Measurements from ENCODE around the gene SCNN1G. TPM values are rescaled to one million over a fixed set of nuclear protein-coding genes. Genes with fewer than 3 reads are reported as not detected.

Gene SCNN1G
- total RNA-seq, 1 donor from 2014 or later: not detected

- H3K4me3 ChIP-seq (ENCODE audit: low read length in 3 of 3): no peak overlapping the region
- H3K27me3 ChIP-seq (ENCODE audit: control insufficient read depth in 3 of 3, insufficient read depth in 3 of 3, low read length in 3 of 3): peaks cover 39 to 47% (median 39%) of the 10 kb centered on the region in 3 donors
- H3K4me1 ChIP-seq (ENCODE audit: control insufficient read depth in 3 of 3, insufficient read depth in 3 of 3, low read length in 3 of 3): peaks cover 7 to 22% (median 12%) of the 10 kb centered on the region in 3 donors
- no peak overlapping the region for H3K9ac ChIP-seq (ENCODE audit: low read depth in 1 of 3, low read length in 3 of 3)
- no peaks in the 10 kb centered on the region for H3K36me3 ChIP-seq (ENCODE audit: control insufficient read depth in 3 of 3, insufficient read depth in 3 of 3, low read length in 3 of 3)
- H3K27ac ChIP-seq (ENCODE audit: low read depth, low read length): no peak overlapping the region
- no peaks in the 10 kb centered on the region for H3K9me3 ChIP-seq (ENCODE audit: control insufficient read depth in 3 of 3, low read length in 3 of 3)
Measured at GRCh38 chr16:23186171-23186570, 3.6 kb downstream of the SCNN1G start.

GRCh38 chr16:23187341-23187740 lies 4.8 kb downstream of the SCNN1G start:
- Histone ChIP-seq H3K27me3 (ENCODE audit: control insufficient read depth in 3 of 3, insufficient read depth in 3 of 3, low read length in 3 of 3) (peaks cover 29 to 41% (median 33%) of the 10 kb centered on the region in 3 donors), H3K36me3 (ENCODE audit: control insufficient read depth in 3 of 3, insufficient read depth in 3 of 3, low read length in 3 of 3) (no peaks in the 10 kb centered on the region), H3K9me3 (ENCODE audit: control insufficient read depth in 3 of 3, low read length in 3 of 3) (no peaks in the 10 kb centered on the region), H3K27ac (ENCODE audit: low read depth, low read length) (no peak overlapping the region), H3K4me1 (ENCODE audit: control insufficient read depth in 3 of 3, insufficient read depth in 3 of 3, low read length in 3 of 3) (peaks cover 4 to 18% (median 10%) of the 10 kb centered on the region in 3 donors), H3K9ac (ENCODE audit: low read depth in 1 of 3, low read length in 3 of 3) (no peak overlapping the region), H3K4me3 (ENCODE audit: low read length in 3 of 3) (no peak overlapping the region)

GRCh38 chr16:23188911-23189310 lies 6.4 kb downstream of the SCNN1G start:
- peaks cover 18 to 28% (median 24%) of the 10 kb centered on the region in 3 donors for H3K27me3 ChIP-seq (ENCODE audit: control insufficient read depth in 3 of 3, insufficient read depth in 3 of 3, low read length in 3 of 3)
- no peaks in the 10 kb centered on the region for H3K36me3 ChIP-seq (ENCODE audit: control insufficient read depth in 3 of 3, insufficient read depth in 3 of 3, low read length in 3 of 3)
- H3K4me1 ChIP-seq (ENCODE audit: control insufficient read depth in 3 of 3, insufficient read depth in 3 of 3, low read length in 3 of 3): peaks cover 0 to 9% (median 4%) of the 10 kb centered on the region in 3 donors
- no peak overlapping the region for H3K27ac ChIP-seq (ENCODE audit: low read depth, low read length)
- no peak overlapping the region for H3K9ac ChIP-seq (ENCODE audit: low read depth in 1 of 3, low read length in 3 of 3)
- no peaks in the 10 kb centered on the region for H3K9me3 ChIP-seq (ENCODE audit: control insufficient read depth in 3 of 3, low read length in 3 of 3)
- no peak overlapping the region for H3K4me3 ChIP-seq (ENCODE audit: low read length in 3 of 3)

GRCh38 chr16:23194497-23195221 lies 12.1 kb downstream of the SCNN1G start:
- Histone ChIP-seq H3K36me3 (ENCODE audit: control insufficient read depth in 3 of 3, insufficient read depth in 3 of 3, low read length in 3 of 3) (no peaks in the 10 kb centered on the region), H3K9ac (ENCODE audit: low read depth in 1 of 3, low read length in 3 of 3) (no peak overlapping the region), H3K9me3 (ENCODE audit: control insufficient read depth in 3 of 3, low read length in 3 of 3) (no peaks in the 10 kb centered on the region), H3K4me3 (ENCODE audit: low read length in 3 of 3) (no peak overlapping the region), H3K4me1 (ENCODE audit: control insufficient read depth in 3 of 3, insufficient read depth in 3 of 3, low read length in 3 of 3) (peaks cover 10 to 17% (median 14%) of the 10 kb centered on the region in 3 donors), H3K27me3 (ENCODE audit: control insufficient read depth in 3 of 3, insufficient read depth in 3 of 3, low read length in 3 of 3) (peaks cover 0 to 2% (median 0%) of the 10 kb centered on the region in 3 donors), H3K27ac (ENCODE audit: low read depth, low read length) (no peak overlapping the region)

- Histone ChIP-seq H3K9me3 (ENCODE audit: control insufficient read depth in 3 of 3, low read length in 3 of 3) (no peaks in the 10 kb centered on the region), H3K36me3 (ENCODE audit: control insufficient read depth in 3 of 3, insufficient read depth in 3 of 3, low read length in 3 of 3) (no peaks in the 10 kb centered on the region), H3K4me1 (ENCODE audit: control insufficient read depth in 3 of 3, insufficient read depth in 3 of 3, low read length in 3 of 3) (peaks cover 10 to 17% (median 14%) of the 10 kb centered on the region in 3 donors), H3K4me3 (ENCODE audit: low read length in 3 of 3) (no peak overlapping the region), H3K9ac (ENCODE audit: low read depth in 1 of 3, low read length in 3 of 3) (no peak overlapping the region), H3K27ac (ENCODE audit: low read depth, low read length) (no peak overlapping the region), H3K27me3 (ENCODE audit: control insufficient read depth in 3 of 3, insufficient read depth in 3 of 3, low read length in 3 of 3) (peaks cover 0 to 2% (median under 1%) of the 10 kb centered on the region in 3 donors)
Measured at GRCh38 chr16:23195366-23195978, 12.9 kb downstream of the SCNN1G start.

- Histone ChIP-seq H3K9ac (ENCODE audit: low read depth in 1 of 3, low read length in 3 of 3) (no peak overlapping the region), H3K27me3 (ENCODE audit: control insufficient read depth in 3 of 3, insufficient read depth in 3 of 3, low read length in 3 of 3) (peaks cover 0 to 4% (median under 1%) of the 10 kb centered on the region in 3 donors), H3K4me1 (ENCODE audit: control insufficient read depth in 3 of 3, insufficient read depth in 3 of 3, low read length in 3 of 3) (peaks cover 10 to 17% (median 14%) of the 10 kb centered on the region in 3 donors), H3K4me3 (ENCODE audit: low read length in 3 of 3) (no peak overlapping the region), H3K9me3 (ENCODE audit: control insufficient read depth in 3 of 3, low read length in 3 of 3) (no peaks in the 10 kb centered on the region), H3K36me3 (ENCODE audit: control insufficient read depth in 3 of 3, insufficient read depth in 3 of 3, low read length in 3 of 3) (no peaks in the 10 kb centered on the region), H3K27ac (ENCODE audit: low read depth, low read length) (no peak overlapping the region)
Measured at GRCh38 chr16:23196539-23196938, 14.0 kb downstream of the SCNN1G start.

GRCh38 chr16:23202166-23202565 lies 19.6 kb downstream of the SCNN1G start:
- Histone ChIP-seq H3K4me3 (ENCODE audit: low read length in 3 of 3) (no peak overlapping the region), H3K27me3 (ENCODE audit: control insufficient read depth in 3 of 3, insufficient read depth in 3 of 3, low read length in 3 of 3) (peaks cover 0 to 5% (median 4%) of the 10 kb centered on the region in 3 donors), H3K36me3 (ENCODE audit: control insufficient read depth in 3 of 3, insufficient read depth in 3 of 3, low read length in 3 of 3) (no peaks in the 10 kb centered on the region), H3K4me1 (ENCODE audit: control insufficient read depth in 3 of 3, insufficient read depth in 3 of 3, low read length in 3 of 3) (no peaks in the 10 kb centered on the region), H3K27ac (ENCODE audit: low read depth, low read length) (no peak overlapping the region), H3K9me3 (ENCODE audit: control insufficient read depth in 3 of 3, low read length in 3 of 3) (no peaks in the 10 kb centered on the region), H3K9ac (ENCODE audit: low read depth in 1 of 3, low read length in 3 of 3) (no peak overlapping the region)

- no peak overlapping the region for H3K9ac ChIP-seq (ENCODE audit: low read depth in 1 of 3, low read length in 3 of 3)
- no peaks in the 10 kb centered on the region for H3K9me3 ChIP-seq (ENCODE audit: control insufficient read depth in 3 of 3, low read length in 3 of 3)
- no peak overlapping the region for H3K27ac ChIP-seq (ENCODE audit: low read depth, low read length)
- H3K4me3 ChIP-seq (ENCODE audit: low read length in 3 of 3): no peak overlapping the region
- no peaks in the 10 kb centered on the region for H3K4me1 ChIP-seq (ENCODE audit: control insufficient read depth in 3 of 3, insufficient read depth in 3 of 3, low read length in 3 of 3)
- H3K36me3 ChIP-seq (ENCODE audit: control insufficient read depth in 3 of 3, insufficient read depth in 3 of 3, low read length in 3 of 3): no peaks in the 10 kb centered on the region
- peaks cover 0 to 9% (median 0%) of the 10 kb centered on the region in 3 donors for H3K27me3 ChIP-seq (ENCODE audit: control insufficient read depth in 3 of 3, insufficient read depth in 3 of 3, low read length in 3 of 3)
Measured at GRCh38 chr16:23206986-23207385, 24.4 kb downstream of the SCNN1G start.

- Histone ChIP-seq H3K27me3 (ENCODE audit: control insufficient read depth in 3 of 3, insufficient read depth in 3 of 3, low read length in 3 of 3) (peaks cover 0 to 9% (median 0%) of the 10 kb centered on the region in 3 donors), H3K36me3 (ENCODE audit: control insufficient read depth in 3 of 3, insufficient read depth in 3 of 3, low read length in 3 of 3) (no peaks in the 10 kb centered on the region), H3K9ac (ENCODE audit: low read depth in 1 of 3, low read length in 3 of 3) (no peak overlapping the region), H3K9me3 (ENCODE audit: control insufficient read depth in 3 of 3, low read length in 3 of 3) (no peaks in the 10 kb centered on the region), H3K4me1 (ENCODE audit: control insufficient read depth in 3 of 3, insufficient read depth in 3 of 3, low read length in 3 of 3) (no peaks in the 10 kb centered on the region), H3K4me3 (ENCODE audit: low read length in 3 of 3) (no peak overlapping the region), H3K27ac (ENCODE audit: low read depth, low read length) (no peak overlapping the region)
Measured at GRCh38 chr16:23207485-23207884, 24.9 kb downstream of the SCNN1G start.

GRCh38 chr16:23209606-23210005 lies 27.1 kb downstream of the SCNN1G start:
- no peak overlapping the region for H3K9ac ChIP-seq (ENCODE audit: low read depth in 1 of 3, low read length in 3 of 3)
- no peak overlapping the region for H3K27ac ChIP-seq (ENCODE audit: low read depth, low read length)
- no peaks in the 10 kb centered on the region for H3K36me3 ChIP-seq (ENCODE audit: control insufficient read depth in 3 of 3, insufficient read depth in 3 of 3, low read length in 3 of 3)
- H3K27me3 ChIP-seq (ENCODE audit: control insufficient read depth in 3 of 3, insufficient read depth in 3 of 3, low read length in 3 of 3): peaks cover 0 to 9% (median 0%) of the 10 kb centered on the region in 3 donors
- H3K4me1 ChIP-seq (ENCODE audit: control insufficient read depth in 3 of 3, insufficient read depth in 3 of 3, low read length in 3 of 3): no peaks in the 10 kb centered on the region
- H3K9me3 ChIP-seq (ENCODE audit: control insufficient read depth in 3 of 3, low read length in 3 of 3): no peaks in the 10 kb centered on the region
- H3K4me3 ChIP-seq (ENCODE audit: low read length in 3 of 3): no peak overlapping the region
